Neural progenitor cell (in vitro differentiated cells): ENCODE measurements around the gene URI1. TPM values are rescaled to one million over a fixed set of nuclear protein-coding genes. Genes with fewer than 3 reads are reported as not detected.

Source experiments
- DNase-seq: peaks from one replicate; pipeline ENCODE4 v3.0.0-alpha.2; 2016; ENCODE audit warnings: low spot score
- H2AFZ ChIP-seq: fragments of 200-600 bp; sonication (generic); replicated peaks from 2 replicates; pipeline ENCODE4 v1.6.1; 2016; ENCODE audit warnings: antibody characterized with exemption
- H3F3A ChIP-seq: fragments of 200-600 bp; sonication (generic); 2 replicates; pipeline ENCODE4 v1.6.1; 2016; ENCODE audit warnings: antibody characterized with exemption, low read depth
- H3K27ac ChIP-seq: fragments of 200-600 bp; sonication (generic); 2 replicates; pipeline ENCODE4 v1.5.1; 2016; ENCODE audit warnings: mild to moderate bottlenecking
- H3K27me3 ChIP-seq: fragments of 200-600 bp; sonication (generic); 2 replicates; pipeline ENCODE4 v1.6.1; 2016; ENCODE audit warnings: mild to moderate bottlenecking, moderate library complexity
- H3K36me3 ChIP-seq: fragments of 200-600 bp; sonication (generic); 2 replicates; pipeline ENCODE4 v1.5.1; 2016
- H3K4me1 ChIP-seq: fragments of 200-600 bp; sonication (generic); 2 replicates; pipeline ENCODE4 v1.6.1; 2016; ENCODE audit warnings: mixed run types
- H3K4me2 ChIP-seq: fragments of 200-600 bp; sonication (generic); 2 replicates; pipeline ENCODE4 v1.6.1; 2016
- H3K4me3 ChIP-seq: fragments of 200-600 bp; sonication (generic); 2 replicates; pipeline ENCODE4 v1.5.1; 2016
- H3K79me2 ChIP-seq: fragments of 200-600 bp; sonication (generic); 2 replicates; pipeline ENCODE4 v1.6.1; 2016; ENCODE audit warnings: low read depth
- H3K9ac ChIP-seq: fragments of 200-600 bp; sonication (generic); 2 replicates; pipeline ENCODE4 v1.6.1; 2016
- H3K9me3 ChIP-seq: fragments of 200-600 bp; sonication (generic); 2 replicates; pipeline ENCODE4 v1.5.1; 2016; ENCODE audit warnings: low read depth
- H4K20me1 ChIP-seq: fragments of 200-600 bp; sonication (generic); 2 replicates; pipeline ENCODE4 v1.6.1; 2016; ENCODE audit warnings: low read depth
- H3K27ac Mint-ChIP-seq: 3 replicates; pipeline ENCODE4 v1.8.0; 2021; ENCODE audit warnings: mixed read lengths
- H3K27me3 Mint-ChIP-seq: 2 replicates; pipeline ENCODE4 v1.8.0; 2022; ENCODE audit warnings: low read depth, mild to moderate bottlenecking, inconsistent platforms, moderate library complexity, mixed read lengths; ENCODE audit not compliant: insufficient read depth
- H3K36me3 Mint-ChIP-seq: 3 replicates; pipeline ENCODE4 v1.8.0; 2021; ENCODE audit warnings: mixed read lengths
- H3K4me1 Mint-ChIP-seq: 3 replicates; pipeline ENCODE4 v1.8.0; 2021; ENCODE audit warnings: mixed read lengths
- H3K4me3 Mint-ChIP-seq: 3 replicates; pipeline ENCODE4 v1.8.0; 2021; ENCODE audit warnings: mild to moderate bottlenecking, moderate library complexity, mixed read lengths
- H3K9me3 Mint-ChIP-seq: 3 replicates; pipeline ENCODE4 v1.8.0; 2020; ENCODE audit warnings: mixed read lengths
- CTCF ChIP-seq: fragments of 200-600 bp; sonication (generic); IDR thresholded peaks from 2 replicates; pipeline ENCODE4 v1.5.1; 2017; ENCODE audit warnings: antibody characterized with exemption, mild to moderate bottlenecking
- EZH2 ChIP-seq: fragments of 200-600 bp; sonication (generic); IDR thresholded peaks from 2 replicates; pipeline ENCODE4 v1.6.1; 2017; ENCODE audit warnings: antibody characterized with exemption, mild to moderate bottlenecking, moderate library complexity
- EZH2phosphoT487 ChIP-seq: fragments of 200-600 bp; sonication (generic); IDR thresholded peaks from 2 replicates; pipeline ENCODE4 v1.6.1; 2017; ENCODE audit warnings: antibody characterized with exemption
- total RNA-seq: library from RNA; depleted of rRNA; stranded (reverse); fragments of >200 nt; gene quantifications from 2 replicates; pipeline ENCODE4 v1.2.3, GENCODE V29; 2015; ENCODE audit warnings: low replicate concordance

The URI1 gene
- total RNA-seq, 1 donor from 2014 or later = 94.7 TPM

DNA sequence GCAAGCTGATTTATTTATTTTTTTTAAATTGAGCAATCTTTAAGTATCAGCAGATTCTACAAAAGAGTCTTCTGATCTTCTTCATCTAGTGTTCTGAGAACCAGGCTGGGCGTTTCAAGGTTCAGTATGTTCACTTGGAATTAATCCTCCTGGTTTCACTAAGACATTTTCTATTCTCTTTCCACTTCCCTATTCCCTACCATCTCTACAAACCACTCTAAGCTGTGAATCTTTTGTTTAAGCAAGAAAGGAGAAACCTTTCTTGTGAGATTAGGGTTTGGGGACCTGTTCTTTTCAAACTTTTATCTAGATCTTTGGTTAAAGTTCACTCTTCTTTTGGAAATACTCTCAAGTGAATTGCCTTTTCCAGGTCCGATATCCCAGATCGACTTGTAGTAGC is 59.3 kb downstream of the URI1 start:
- Histone ChIP-seq H3K36me3 (peaks cover 23% of the 10 kb centered on the region), H3K79me2 (peaks cover 74% of the 10 kb centered on the region), H3K4me2 (no peak overlapping the region), H3K27ac (peak overlapping the region; percentile 75), H3F3A (peaks cover 14% of the 10 kb centered on the region), H3K27me3 (no peaks in the 10 kb centered on the region), H4K20me1 (peaks cover 6% of the 10 kb centered on the region), H3K4me3 (no peak overlapping the region), H3K4me1 (peaks cover 8% of the 10 kb centered on the region), H2AFZ (no peak overlapping the region), H3K9ac (no peak overlapping the region), H3K9me3 (peaks cover 13% of the 10 kb centered on the region)
- Mint-ChIP-seq H3K27me3 (no peaks in the 10 kb centered on the region), H3K9me3 (peaks cover 48% of the 10 kb centered on the region), H3K36me3 (peaks cover 44% of the 10 kb centered on the region), H3K4me1 (peaks cover 35% of the 10 kb centered on the region), H3K4me3 (no peak overlapping the region), H3K27ac (peak overlapping the region; percentile 30)
- peak; percentile 2 for DNase-seq
- TF ChIP-seq EZH2 (no peak), CTCF (no peak), EZH2phosphoT487 (no peak)

- Mint-ChIP-seq H3K9me3 (peaks cover 43% of the 10 kb centered on the region), H3K27me3 (no peaks in the 10 kb centered on the region), H3K4me3 (no peak overlapping the region), H3K36me3 (peaks cover 39% of the 10 kb centered on the region), H3K4me1 (peaks cover 35% of the 10 kb centered on the region), H3K27ac (no peak overlapping the region)
- Histone ChIP-seq H3K36me3 (peaks cover 23% of the 10 kb centered on the region), H4K20me1 (peaks cover 6% of the 10 kb centered on the region), H3K27ac (peak overlapping the region; percentile 75), H2AFZ (no peak overlapping the region), H3K4me3 (no peak overlapping the region), H3K4me2 (no peak overlapping the region), H3K27me3 (no peaks in the 10 kb centered on the region), H3K79me2 (peaks cover 69% of the 10 kb centered on the region), H3K9ac (no peak overlapping the region), H3F3A (peaks cover 14% of the 10 kb centered on the region), H3K4me1 (peaks cover 8% of the 10 kb centered on the region), H3K9me3 (peaks cover 13% of the 10 kb centered on the region)
- TF ChIP-seq EZH2 = no peak
- TF ChIP-seq CTCF = peak; percentile 22
- no peak for DNase-seq
These were observed 59.8 kb downstream of the URI1 start for GRCh38 chr19:30001791-30002190.

GRCh38 chr19:30003866-30004265 is 61.8 kb downstream of the URI1 start:
- DNase-seq = no peak
- Histone ChIP-seq H3K27me3 (no peaks in the 10 kb centered on the region), H3K79me2 (peaks cover 48% of the 10 kb centered on the region), H3K9ac (no peak overlapping the region), H3K27ac (no peak overlapping the region), H3K4me2 (no peak overlapping the region), H3K9me3 (peaks cover 11% of the 10 kb centered on the region), H3F3A (peaks cover 14% of the 10 kb centered on the region), H3K36me3 (peaks cover 24% of the 10 kb centered on the region), H2AFZ (no peak overlapping the region), H4K20me1 (peaks cover 6% of the 10 kb centered on the region), H3K4me1 (peaks cover 8% of the 10 kb centered on the region), H3K4me3 (no peak overlapping the region)
- H3K27me3 Mint-ChIP-seq = no peaks in the 10 kb centered on the region
- peak overlapping the region; percentile 31 for H3K4me3 Mint-ChIP-seq
- peaks cover 24% of the 10 kb centered on the region for H3K9me3 Mint-ChIP-seq
- peak overlapping the region; percentile 6 for H3K27ac Mint-ChIP-seq
- H3K4me1 Mint-ChIP-seq = peaks cover 35% of the 10 kb centered on the region
- H3K36me3 Mint-ChIP-seq = peaks cover 26% of the 10 kb centered on the region
- TF ChIP-seq EZH2 = no peak

GRCh38 chr19:30004403-30004802 is 62.4 kb downstream of the URI1 start:
- Histone ChIP-seq H2AFZ (no peak overlapping the region), H4K20me1 (peaks cover 6% of the 10 kb centered on the region), H3K36me3 (peaks cover 24% of the 10 kb centered on the region), H3K27me3 (no peaks in the 10 kb centered on the region), H3K9me3 (peaks cover 8% of the 10 kb centered on the region), H3K4me3 (no peak overlapping the region), H3K27ac (no peak overlapping the region), H3K9ac (no peak overlapping the region), H3F3A (peaks cover 14% of the 10 kb centered on the region), H3K79me2 (peaks cover 43% of the 10 kb centered on the region), H3K4me1 (peaks cover 9% of the 10 kb centered on the region), H3K4me2 (no peak overlapping the region)
- TF ChIP-seq EZH2 = no peak
- no peak for TF ChIP-seq EZH2phosphoT487
- TF ChIP-seq CTCF = no peak
- no peak for DNase-seq
- Mint-ChIP-seq H3K36me3 (peaks cover 31% of the 10 kb centered on the region), H3K27ac (no peak overlapping the region), H3K9me3 (peaks cover 21% of the 10 kb centered on the region), H3K4me3 (no peak overlapping the region), H3K27me3 (no peaks in the 10 kb centered on the region), H3K4me1 (peaks cover 35% of the 10 kb centered on the region)
